ENCODE results near the gene L3MBTL4. TPM values are rescaled to one million over a fixed set of nuclear protein-coding genes. Genes with fewer than 3 reads are reported as not detected.

L3MBTL4 gene
- total and polyA plus RNA-seq, 9 donors = 4.2 to 79.1 (median 23.7) TPM

- no peaks in the 10 kb centered on the region for H3K36me3 ChIP-seq
- 54 to 67% (median 55%) methylated on average over 10 of the region's 10 CpGs for WGBS, 3 donors
- H3K27me3 ChIP-seq = no peaks in the 10 kb centered on the region
- TF ChIP-seq CTCF (IDR thresholded peaks at IDR 0.05) (no peak), POLR2A (IDR thresholded peaks at IDR 0.05) (no peak), EP300 (IDR thresholded peaks at IDR 0.05) (no peak)
- H3K4me3 ChIP-seq = no peak overlapping the region
- intact Hi-C loops (cut with DNase I) = no loop called here
- peak in 2 of 5 donors; percentile 31 to 43 for DNase-seq
- no peaks in the 10 kb centered on the region for H3K9me3 ChIP-seq
- H3K27ac ChIP-seq = peak overlapping the region in 1 of 2 donors; percentile 6
- H3K4me1 ChIP-seq (ENCODE audit: insufficient read depth) = no peaks in the 10 kb centered on the region
These were observed 8.4 kb downstream of the L3MBTL4 start for GRCh38 chr18:6406075-6406909.

DNA sequence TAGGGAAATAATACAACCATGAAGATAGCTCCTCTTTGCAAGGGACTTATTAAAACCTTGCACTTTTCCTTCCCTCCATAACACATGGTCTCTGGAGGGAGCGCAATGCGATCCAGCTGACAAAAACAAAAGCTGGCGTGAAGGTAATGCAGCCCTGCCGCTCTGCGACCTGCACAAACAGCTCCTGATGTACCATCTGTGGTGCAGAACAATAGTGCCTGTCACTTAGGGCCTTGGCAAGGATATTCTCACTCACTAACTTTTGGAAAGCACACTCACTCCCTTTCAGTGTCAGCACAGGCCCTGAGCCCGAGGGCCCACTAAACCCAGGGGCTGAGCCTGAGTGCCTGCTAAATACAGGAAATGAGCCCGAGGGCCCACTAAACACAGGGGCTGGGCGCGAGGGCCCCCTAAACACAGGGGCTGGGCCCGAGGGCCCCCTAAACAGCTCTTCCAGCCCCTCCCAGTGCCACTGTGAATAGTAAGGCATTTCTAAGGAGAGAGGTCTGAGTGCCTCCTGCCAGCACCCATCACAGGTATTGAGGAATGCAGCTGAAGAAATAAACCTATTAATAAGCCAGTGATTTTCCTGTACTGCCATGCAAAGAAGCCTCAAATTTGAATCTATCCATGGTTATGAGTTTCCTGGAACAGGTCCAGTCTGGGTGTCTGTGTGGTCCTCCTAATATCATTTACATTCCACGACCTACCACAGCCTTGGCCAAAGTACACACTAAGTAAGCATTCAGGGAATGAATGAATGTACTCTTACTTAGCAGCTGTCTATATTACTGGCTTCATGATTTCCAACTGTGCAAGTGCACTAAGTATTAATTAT lies 9.3 kb downstream of the L3MBTL4 start:
- 79 to 90% (median 87%) methylated on average over 11 of the region's 11 CpGs for WGBS, 3 donors
- intact Hi-C loops (cut with DNase I) = no loop called here
- TF ChIP-seq CTCF (IDR thresholded peaks at IDR 0.05) (no peak), POLR2A (IDR thresholded peaks at IDR 0.05) (no peak), EP300 (IDR thresholded peaks at IDR 0.05) (no peak)
- Histone ChIP-seq H3K9me3 (no peaks in the 10 kb centered on the region), H3K4me3 (no peak overlapping the region), H3K36me3 (no peaks in the 10 kb centered on the region), H3K27ac (no peak overlapping the region), H3K27me3 (no peaks in the 10 kb centered on the region), H3K4me1 (ENCODE audit: insufficient read depth) (no peaks in the 10 kb centered on the region)
- DNase-seq = no peak

GRCh38 chr18:6404834-6405233 lies 9.9 kb downstream of the L3MBTL4 start:
- intact Hi-C loops (cut with DNase I) = no loop called here
- TF ChIP-seq POLR2A (IDR thresholded peaks at IDR 0.05) (no peak), EP300 (IDR thresholded peaks at IDR 0.05) (no peak), CTCF (IDR thresholded peaks at IDR 0.05) (no peak)
- Histone ChIP-seq H3K4me1 (ENCODE audit: insufficient read depth) (no peaks in the 10 kb centered on the region), H3K9me3 (no peaks in the 10 kb centered on the region), H3K27ac (no peak overlapping the region), H3K36me3 (no peaks in the 10 kb centered on the region), H3K27me3 (no peaks in the 10 kb centered on the region), H3K4me3 (no peak overlapping the region)
- WGBS, 3 donors = 91 to 96% (median 93%) methylated on average over 5 of the region's 5 CpGs
- no peak for DNase-seq

GRCh38 chr18:6401687-6402086 lies 13.0 kb downstream of the L3MBTL4 start:
- no peaks in the 10 kb centered on the region for H3K27me3 ChIP-seq
- intact Hi-C loops (cut with DNase I) = no loop called here
- no peaks in the 10 kb centered on the region for H3K9me3 ChIP-seq
- H3K27ac ChIP-seq = no peak overlapping the region
- DNase-seq = no peak
- 76 to 79% (median 79%) methylated on average over 8 of the region's 8 CpGs for WGBS, 3 donors
- no peak for TF ChIP-seq CTCF (IDR thresholded peaks at IDR 0.05)
- no peak for TF ChIP-seq POLR2A (IDR thresholded peaks at IDR 0.05)
- TF ChIP-seq EP300 (IDR thresholded peaks at IDR 0.05) = no peak
- H3K36me3 ChIP-seq = no peaks in the 10 kb centered on the region
- peaks cover 1% of the 10 kb centered on the region for H3K4me1 ChIP-seq (ENCODE audit: insufficient read depth)
- no peak overlapping the region for H3K4me3 ChIP-seq
